Stimulated activated CD4-positive, alpha-beta T cell treated with anti-CD3 and anti-CD28 coated beads, Interleukin-12 subunit alpha, Interleukin-12 subunit beta, amount 100 ng/mL, for 24 hours (primary cell): ENCODE measurements around the gene DUSP16.

Source experiments
- DNase-seq, 2 experiments: peaks; one replicate each; pipeline ENCODE4 v3.0.0-alpha.2; 2020; ENCODE audit warnings: low read depth in 2 of 2

Gene DUSP16

DNA sequence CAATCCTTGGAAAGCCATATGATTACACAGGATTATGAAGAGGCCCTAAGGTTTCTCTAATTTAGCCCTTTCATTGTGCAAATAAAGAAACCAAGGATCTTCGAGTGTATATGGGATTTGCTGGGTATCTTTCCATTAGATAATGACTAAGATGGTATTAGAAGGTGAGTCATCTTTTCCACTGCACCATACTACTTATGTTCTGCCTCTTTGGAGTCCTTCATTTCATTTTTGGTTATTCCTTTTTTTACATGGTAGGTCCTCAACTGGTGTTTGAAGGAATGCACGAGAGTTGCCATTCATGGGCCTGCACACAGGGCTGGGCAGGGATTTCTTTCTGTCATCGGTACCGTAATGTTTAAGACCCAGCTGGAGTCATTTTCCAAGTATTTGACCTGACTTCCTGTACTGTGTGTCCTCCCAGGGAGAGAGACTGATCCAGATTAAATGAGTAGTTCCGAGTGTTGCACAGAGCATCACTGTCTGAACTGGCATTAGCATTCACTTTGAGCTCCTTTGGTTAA, 120.1 kb downstream of the DUSP16 start:
- DNase-seq: no peak

DNA sequence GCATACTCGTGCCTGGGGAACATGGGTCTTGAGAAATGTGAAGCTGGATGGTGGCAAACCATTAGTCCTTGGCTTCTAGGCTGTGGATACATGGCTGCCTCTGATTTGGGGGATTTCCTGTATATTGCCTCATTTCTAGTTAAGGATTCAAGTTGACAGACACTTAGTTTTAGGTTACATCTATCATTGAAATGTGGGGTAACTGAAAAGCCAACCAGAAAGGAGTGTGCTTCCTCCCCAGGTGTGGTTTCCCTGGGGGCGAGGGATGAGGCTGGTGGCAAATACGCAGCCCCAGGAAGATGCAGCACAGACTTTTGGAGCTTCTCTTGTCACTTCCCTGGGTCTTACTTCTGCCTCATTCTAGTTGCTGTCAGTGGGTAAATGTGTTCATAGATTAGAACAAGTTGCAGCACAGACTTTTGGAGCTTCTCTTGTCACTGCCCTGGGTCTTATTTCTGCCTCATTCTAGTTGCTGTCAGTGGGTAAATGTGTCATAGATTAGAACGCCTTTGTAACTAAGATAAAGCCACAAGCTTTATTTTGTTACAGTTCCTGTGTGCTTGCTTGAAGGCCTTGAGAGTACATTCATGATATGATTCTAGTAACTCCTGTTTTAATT, 120.7 kb downstream of the DUSP16 start:
- DNase-seq: no peak

DNA sequence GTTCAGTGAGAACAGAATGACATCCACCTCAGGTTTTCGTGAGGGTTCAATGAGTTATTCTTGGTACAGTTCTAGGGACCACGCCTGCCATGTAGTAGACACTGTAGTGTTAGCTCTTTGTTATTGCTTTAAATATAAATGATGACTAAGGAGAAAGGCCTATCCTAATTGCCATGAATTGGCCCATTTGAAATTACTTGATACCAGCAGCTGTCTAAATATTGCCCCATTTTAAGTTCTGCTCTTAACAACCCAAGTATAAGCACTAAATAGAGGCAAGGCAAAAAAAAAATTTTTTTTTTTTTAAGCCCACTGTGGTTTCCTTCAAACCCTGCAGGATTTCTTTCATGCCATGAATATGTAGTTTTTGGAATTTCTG, 121.2 kb downstream of the DUSP16 start:
- no peak for DNase-seq

DNA sequence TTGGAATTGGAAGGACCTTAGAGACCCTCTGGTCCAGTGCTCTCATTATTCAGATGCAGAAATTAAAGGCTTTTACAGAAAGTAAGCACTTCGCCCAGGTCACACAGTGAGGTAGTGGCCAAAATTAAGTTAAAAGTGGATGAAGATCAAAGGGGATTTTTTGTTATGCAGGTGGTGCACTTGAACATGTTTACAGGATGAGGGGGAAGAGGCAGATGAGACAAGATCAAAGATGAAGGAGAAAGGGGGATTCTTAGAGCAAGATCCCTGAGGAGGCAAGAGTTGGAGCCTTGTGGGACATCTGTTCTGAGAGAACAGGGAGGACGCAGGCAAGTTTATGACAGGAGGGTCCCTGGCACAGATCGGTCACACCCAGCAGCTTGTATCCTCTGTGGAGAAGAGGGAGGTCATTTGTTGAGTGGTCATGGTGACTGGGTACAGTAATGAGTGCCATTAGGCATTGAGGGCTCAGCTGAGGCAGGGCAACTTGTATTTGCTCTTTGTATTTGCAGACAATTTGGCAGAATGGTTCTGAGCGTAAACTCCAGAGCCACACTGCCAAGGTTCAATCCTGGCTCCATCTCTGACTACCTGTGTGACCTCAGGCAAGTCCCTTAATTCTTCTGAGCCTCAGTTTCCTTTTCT, 121.8 kb downstream of the DUSP16 start:
- DNase-seq: no peak

DNA sequence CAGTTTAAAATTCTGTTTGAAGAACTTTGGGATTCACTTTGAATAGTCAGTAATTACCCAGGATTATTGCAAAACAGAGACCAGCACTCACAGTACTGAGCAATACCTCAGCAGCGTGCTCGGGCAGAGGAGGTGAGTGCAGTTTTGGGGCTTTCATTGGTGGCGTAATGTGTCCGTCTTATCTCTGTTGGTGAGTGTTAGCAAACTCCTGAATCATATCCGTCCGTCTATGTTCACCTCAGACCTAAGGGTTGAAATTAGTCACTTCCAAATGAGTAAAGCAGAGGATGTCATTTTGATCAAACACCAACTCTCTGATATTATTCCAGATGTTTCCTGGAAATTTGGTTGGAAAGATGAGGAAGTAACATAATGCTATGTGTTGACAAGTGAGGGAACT, 123.0 kb downstream of the DUSP16 start:
- DNase-seq: peak in 1 of 2 experiments; percentile 52

DNA sequence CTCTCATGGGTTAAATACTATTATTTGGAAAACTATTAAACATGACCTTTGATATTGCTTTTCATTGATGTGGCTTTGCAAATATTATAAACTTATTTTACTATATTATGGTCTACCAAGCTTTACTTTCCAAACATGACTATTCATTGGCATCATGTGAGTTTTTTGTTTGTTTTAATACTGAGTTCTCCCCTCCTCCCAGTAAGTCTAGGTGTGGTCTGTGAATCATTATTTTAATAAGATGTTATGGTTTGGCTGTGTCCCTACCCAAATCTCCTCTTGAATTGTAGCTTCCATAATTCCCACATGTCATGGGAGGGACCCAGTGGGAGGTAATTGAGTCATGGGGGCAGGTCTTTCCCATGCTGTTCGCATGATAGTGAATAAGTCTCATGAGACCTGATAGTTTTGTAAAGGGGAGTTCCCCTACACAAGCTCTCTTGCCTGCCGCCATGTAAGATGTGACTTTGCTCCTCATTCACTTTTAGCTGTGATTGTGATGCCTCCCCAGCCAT, 125.8 kb downstream of the DUSP16 start:
- DNase-seq: no peak

DNA sequence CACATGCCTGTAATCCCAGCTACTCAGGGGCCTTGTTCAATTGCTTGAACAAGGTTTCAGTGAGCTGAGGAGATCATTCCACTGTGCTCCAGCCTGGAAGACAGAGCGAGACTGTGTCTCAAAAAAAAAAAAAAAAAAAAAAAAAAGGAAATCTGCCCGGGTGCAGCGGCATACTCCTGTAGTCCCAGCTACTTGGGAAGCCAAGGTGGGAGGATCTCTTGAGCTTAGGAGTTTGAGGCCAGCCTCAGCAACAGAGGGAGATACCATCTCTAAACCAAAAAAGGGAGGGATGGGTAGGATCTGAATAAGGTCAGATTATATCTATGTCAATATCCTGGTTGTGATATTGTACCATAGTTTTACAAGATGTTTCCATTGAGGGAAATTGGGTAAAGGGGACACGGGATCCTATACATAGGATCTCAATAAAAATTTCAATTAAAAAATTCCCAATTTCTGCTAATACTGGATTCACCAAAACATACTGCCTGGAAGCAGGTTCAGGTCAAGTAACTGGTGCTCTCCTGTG, 129.4 kb downstream of the DUSP16 start:
- no peak for DNase-seq

DNA sequence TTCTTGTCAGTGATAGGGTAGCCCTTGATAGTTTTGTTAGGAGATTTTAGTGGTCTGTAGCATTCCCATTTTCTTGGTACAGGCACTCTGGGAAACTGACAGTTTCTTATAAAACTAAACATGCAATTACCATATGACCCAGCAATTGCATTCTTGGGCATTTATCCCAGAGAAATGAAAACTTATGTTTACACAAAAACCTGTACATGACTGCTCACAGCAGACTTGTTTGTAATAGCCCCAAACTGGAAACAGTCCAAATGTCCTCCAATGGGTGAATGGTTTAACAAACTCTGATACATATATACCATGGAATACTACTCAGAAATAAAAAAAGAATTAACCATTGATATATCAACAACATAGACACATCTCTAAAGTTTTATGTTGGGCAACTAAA, 130.3 kb downstream of the DUSP16 start:
- DNase-seq: no peak

DNA sequence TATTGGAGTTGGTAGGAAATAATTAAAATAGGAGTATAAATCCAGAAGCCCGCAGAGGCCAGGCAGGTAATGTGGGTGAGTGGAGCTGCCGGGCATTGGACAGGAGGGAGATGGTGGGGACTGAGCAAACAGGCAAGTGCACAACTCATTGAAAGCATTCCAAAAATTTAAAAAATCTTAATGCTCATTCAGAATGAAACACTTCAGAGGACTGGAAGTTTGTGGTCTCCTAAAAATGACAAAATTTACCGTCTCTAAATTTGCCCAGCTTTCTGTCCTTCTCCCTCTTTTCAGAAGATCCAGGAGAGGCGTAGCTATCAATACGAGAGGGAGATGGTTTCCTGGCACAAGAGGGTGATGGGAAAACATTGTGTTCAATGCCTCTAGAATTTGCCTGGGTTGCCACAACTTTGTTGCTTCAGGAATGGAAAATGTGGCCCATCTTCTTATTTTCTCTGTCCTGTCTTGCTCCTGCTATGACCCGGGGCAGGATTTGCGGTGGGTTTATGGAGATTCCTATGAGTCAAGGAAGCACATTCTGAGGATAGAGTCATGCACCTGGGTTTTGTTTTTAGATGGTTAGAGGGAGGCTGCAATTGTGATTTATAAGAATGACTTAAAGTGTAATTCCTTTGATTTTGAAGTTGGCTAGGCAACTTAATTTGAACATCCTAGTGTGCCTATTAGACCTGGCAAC, 133.6 kb downstream of the DUSP16 start:
- no peak for DNase-seq

DNA sequence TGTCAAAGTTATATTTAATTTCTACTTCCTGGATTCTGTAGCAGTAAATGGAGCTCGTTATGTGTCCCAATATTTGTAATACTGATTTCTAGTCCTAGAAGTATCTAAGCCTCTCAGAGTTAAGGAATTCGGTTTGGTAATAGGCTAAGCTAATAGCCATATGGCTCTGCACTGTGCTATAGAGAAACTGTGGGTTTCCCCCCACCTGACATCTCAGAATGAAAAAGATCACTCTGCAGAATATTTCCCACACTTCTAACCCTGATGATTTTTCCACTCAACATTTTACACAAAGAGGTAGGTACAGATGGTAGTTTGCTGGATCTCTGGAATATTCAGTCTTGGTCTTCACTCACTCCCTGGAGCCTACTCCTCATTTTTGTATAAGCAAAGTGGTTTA, 134.6 kb downstream of the DUSP16 start:
- DNase-seq: no peak

DNA sequence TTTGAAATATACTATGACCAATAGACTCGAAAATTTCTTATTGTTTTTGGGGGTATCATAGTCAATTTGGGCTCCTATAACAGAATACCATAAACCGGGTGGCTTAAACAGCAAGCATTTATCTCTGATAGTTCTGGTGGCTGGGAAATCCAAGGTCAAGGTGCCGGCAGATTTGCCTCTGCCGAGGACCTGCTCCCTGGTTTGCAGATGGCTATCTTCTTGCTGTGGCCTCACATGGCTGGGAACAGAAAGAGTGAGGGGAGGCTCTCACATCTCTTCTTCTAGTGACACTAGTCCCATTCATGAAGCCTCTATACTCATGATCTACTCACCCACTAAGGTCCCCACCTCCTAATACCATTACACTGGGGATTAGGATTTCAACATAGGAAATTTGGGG, 135.1 kb downstream of the DUSP16 start:
- no peak for DNase-seq

DNA sequence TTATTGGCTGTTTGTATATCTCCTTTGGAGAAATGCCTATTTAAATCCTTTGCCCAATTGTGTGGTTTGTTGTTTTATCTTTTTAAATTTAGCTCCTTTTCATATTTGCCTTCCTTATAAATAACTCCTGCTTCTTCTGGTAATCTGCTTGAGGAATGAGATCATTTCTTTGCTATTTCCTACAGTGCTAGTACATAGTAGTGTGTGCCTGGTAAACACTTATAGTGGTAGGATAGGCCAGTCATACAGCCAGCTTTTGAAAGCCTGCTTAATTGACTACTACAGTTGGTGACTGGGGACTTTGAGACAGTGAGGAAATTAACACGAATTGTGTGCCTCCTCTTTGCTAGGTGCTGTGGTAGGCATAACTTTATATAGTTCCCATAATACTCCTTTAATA, 137.0 kb downstream of the DUSP16 start:
- no peak for DNase-seq

DNA sequence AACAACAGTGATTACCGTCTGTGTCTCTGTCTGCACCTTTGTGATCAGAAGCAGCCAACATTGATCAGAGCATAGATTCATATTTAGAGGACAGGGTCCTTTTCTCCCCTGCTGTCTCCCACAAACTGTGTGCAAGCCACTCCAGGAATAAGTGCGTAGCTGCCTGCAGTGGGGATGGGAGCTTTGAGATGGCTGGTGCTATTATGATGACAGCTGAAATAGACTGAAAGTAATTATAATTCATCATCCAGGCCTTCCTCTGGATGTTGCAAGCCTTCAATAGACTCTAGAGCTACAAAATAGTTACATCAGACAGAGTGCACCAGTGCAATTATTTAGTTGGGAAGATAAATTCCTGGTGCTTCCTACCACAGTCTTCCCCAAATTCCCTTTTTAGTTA, 137.7 kb downstream of the DUSP16 start:
- DNase-seq: no peak
